ENCODE data around the gene SPATA3.
"Not testable (repeated sequence)": the region's sequence is repeated elsewhere in the genome, so short reads cannot be mapped to it uniquely, and the experiment has no call there.

SPATA3 gene

DNA sequence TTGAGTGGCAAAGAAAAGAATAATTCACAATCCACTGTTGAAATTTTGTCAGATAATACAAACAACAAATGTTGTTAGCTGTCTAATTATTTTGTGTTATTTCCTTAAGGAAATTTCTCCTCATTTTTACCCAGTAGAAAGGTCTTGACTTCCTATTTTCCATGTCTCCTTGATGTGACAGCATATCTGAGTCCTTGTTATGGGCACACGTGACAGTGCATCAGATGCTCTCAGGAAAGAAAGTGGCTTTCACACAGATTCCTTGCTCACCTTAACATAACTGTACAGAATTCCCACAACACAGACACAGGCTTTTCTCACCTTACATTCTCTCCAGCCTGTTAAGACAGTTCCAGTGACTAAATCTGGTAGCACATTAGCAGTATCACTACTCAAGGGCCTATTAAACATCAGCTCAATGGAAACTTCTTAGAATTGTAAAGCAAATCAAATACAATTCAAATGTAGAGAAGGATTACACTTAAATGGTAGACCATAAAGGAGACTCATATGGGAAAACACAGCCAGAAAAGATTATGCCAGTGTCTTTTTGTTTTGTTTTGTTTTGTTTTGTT is 40.7 kb upstream of the SPATA3 start:
- Histone ChIP-seq H3K9ac (ENCODE audit: low read depth, low read length) (no peak overlapping the region), H3K4me3 (ENCODE audit: low read depth, low read length) (no peak overlapping the region)

DNA sequence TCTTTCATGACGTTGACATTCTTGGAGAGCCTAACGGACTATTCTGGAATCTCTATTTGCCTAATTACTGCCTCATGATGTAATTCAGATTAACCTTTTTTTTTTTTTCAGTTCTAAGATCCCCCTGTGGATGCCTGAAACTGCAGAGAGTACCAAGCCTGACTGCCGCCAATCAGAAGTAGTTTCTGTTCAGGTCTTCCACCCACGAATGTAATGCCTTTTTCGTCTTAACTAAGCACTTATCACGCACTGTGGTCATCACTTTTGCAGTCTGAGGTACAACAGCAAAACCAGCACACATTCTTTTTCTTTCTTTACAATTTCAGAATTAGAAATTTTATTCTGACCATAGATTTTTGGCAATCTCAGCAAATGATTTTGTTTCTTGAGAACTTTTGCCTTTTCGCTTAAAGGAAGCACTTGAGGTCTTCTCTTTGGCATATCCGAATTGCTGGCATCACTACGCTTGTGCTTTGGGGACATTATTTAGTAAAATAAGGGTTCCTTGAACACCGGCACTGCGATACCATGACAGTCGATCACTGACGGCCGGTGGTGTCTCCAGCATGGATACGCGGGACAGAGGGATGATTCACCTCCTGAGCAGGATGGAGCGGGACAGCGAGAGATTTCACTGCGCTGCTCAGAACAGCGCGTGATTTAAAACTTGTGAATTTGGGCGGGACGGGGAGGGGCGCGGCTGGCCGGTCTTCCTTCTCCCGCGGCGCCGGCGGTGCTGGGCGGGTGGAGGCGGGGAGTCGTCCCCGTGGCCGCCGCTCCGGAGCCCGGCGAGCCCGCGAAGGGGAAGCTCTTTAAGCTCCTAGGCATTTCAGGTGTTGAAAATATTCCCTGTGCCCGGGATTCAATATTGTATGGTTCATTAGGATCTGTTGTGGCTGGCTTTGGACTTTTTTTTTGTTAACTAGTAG is 38.8 kb upstream of the SPATA3 start:
- H3K9ac ChIP-seq (ENCODE audit: low read depth, low read length): peak overlapping the region; percentile 28
- peaks cover 13% of the 10 kb centered on the region; the same call in 1 of the 2 replicates for H3K4me1 ChIP-seq (ENCODE audit: control insufficient read depth, insufficient read depth, low read length)
- peak overlapping the region; percentile 59 for H3K4me3 ChIP-seq (ENCODE audit: low read depth, low read length)
- no peaks in the 10 kb centered on the region for H3K36me3 ChIP-seq (ENCODE audit: control insufficient read depth, insufficient read depth, low read length)
- H3K27me3 ChIP-seq (ENCODE audit: control insufficient read depth, insufficient read depth, low read length): peaks cover 18% of the 10 kb centered on the region
- no peak overlapping the region for H3K27ac ChIP-seq (ENCODE audit: low read depth, low read length)
- H3K9me3 ChIP-seq (ENCODE audit: control insufficient read depth, insufficient read depth, low read length): no peaks in the 10 kb centered on the region

More for the DNA sequence above, 40.7 kb upstream of the SPATA3 start:
- Histone ChIP-seq H3K27ac (ENCODE audit: low read depth, low read length) (no peak overlapping the region), H3K4me1 (ENCODE audit: control insufficient read depth, insufficient read depth, low read length) (peaks cover 13% of the 10 kb centered on the region; the same call in 1 of the 2 replicates), H3K36me3 (ENCODE audit: control insufficient read depth, insufficient read depth, low read length) (no peaks in the 10 kb centered on the region), H3K9me3 (ENCODE audit: control insufficient read depth, insufficient read depth, low read length) (no peaks in the 10 kb centered on the region), H3K27me3 (ENCODE audit: control insufficient read depth, insufficient read depth, low read length) (peaks cover 18% of the 10 kb centered on the region)

DNA sequence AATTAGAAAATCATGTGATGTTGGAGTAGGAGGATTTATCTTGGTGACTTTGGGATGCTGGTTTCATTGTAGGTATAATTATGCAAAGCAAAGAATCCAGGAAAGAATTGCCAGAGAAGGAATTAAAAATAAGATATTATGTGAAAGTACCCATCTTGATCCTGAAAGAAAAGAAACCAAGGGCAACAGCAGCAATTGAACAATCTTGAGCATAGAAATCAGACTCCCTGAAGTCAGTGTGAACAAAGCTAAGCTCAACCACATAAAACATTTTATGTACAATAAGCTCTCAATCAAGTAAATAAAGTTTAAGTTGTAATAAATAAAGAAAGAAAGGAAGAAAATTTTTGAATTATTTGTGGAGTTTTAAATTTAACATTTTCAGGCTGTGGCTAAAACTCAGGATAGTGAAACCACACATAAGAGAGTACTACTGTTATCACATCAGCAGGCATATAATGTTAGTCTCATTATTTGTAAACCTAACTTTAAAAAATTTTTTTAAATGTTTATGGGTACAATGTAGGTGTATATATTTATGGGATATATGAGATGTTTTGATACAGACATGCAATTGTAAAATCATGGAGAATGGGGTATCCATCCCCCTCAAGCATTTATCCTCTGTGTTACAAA is 38.0 kb upstream of the SPATA3 start:
- no peak overlapping the region for H3K27ac ChIP-seq (ENCODE audit: low read depth, low read length)
- H3K4me1 ChIP-seq (ENCODE audit: control insufficient read depth, insufficient read depth, low read length): peaks cover 13% of the 10 kb centered on the region; the same call in 1 of the 2 replicates
- H3K9me3 ChIP-seq (ENCODE audit: control insufficient read depth, insufficient read depth, low read length): no peaks in the 10 kb centered on the region
- H3K27me3 ChIP-seq (ENCODE audit: control insufficient read depth, insufficient read depth, low read length): peaks cover 18% of the 10 kb centered on the region
- peak overlapping the region; percentile 59 for H3K4me3 ChIP-seq (ENCODE audit: low read depth, low read length)
- H3K9ac ChIP-seq (ENCODE audit: low read depth, low read length): no peak overlapping the region; the same call in 1 of the 2 replicates
- H3K36me3 ChIP-seq (ENCODE audit: control insufficient read depth, insufficient read depth, low read length): no peaks in the 10 kb centered on the region

DNA sequence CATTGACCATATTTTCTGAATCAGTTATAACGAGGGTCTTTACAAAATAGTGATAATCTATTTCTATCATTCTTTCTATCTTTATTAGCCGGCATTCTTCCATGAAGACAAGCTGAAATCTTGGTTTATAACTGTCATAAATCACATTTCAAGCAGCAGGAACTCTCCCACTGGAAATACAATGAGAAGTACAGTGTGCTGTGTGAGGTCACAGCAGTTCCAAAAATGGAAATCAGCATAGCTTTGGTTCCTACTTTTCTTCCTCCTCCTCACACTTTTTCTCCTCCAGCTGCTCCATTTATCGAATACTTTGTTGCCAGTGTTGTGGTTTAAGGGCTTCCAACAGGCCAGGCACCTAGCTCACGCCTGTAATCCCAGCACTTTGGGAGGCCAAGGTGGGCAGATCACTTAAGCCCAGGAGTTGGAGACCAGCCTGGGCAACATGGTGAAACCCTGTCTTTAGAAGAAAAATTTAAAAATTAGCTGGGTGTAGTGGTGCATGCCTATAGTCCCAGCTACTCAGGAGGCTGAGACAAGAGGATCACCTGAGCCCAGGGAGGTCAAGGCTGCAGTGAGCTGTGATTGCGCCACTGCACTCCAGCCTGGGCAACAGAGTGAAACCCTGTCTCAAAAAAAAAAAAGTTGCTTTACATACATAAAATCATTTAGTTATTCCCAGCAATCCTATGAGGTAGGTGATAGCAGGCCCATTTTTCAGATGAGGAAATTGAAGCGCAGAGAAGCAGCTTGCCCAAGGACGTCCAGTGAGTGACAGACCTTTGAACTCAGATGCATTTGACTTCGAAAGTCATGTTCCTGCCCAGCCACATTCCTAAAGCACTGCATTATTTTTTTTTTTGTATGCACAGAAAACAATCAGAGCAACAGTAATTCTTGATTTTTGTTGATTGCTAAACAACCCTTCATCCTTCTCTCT is 36.8 kb upstream of the SPATA3 start:
- no peaks in the 10 kb centered on the region for H3K9me3 ChIP-seq (ENCODE audit: control insufficient read depth, insufficient read depth, low read length)
- H3K27ac ChIP-seq (ENCODE audit: low read depth, low read length): no peak overlapping the region
- no peak overlapping the region for H3K4me3 ChIP-seq (ENCODE audit: low read depth, low read length)
- H3K9ac ChIP-seq (ENCODE audit: low read depth, low read length): no peak overlapping the region
- H3K27me3 ChIP-seq (ENCODE audit: control insufficient read depth, insufficient read depth, low read length): peaks cover 18% of the 10 kb centered on the region
- peaks cover 13% of the 10 kb centered on the region; the same call in 1 of the 2 replicates for H3K4me1 ChIP-seq (ENCODE audit: control insufficient read depth, insufficient read depth, low read length)
- no peaks in the 10 kb centered on the region for H3K36me3 ChIP-seq (ENCODE audit: control insufficient read depth, insufficient read depth, low read length)

DNA sequence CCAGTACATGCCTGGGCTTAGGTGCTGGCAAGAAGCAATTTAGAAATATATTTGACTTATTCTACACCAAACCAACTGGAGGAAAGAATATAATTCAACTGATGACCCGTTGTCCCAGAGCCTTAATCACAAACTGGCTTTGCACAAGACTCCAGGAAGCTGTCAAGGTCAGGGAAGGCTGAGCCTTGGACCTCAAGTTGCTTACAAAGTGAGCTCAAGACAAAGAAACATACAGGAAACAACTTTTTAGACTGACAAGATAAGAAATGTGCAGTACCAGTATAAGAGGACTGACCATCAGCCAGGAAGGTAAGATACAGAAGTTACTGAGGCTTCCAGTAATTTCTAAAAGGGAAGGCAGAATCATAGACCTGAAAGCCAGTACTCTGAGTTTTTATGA is 35.9 kb upstream of the SPATA3 start:
- no peak overlapping the region for H3K4me3 ChIP-seq (ENCODE audit: low read depth, low read length)
- peaks cover 12% of the 10 kb centered on the region; the same call in 1 of the 2 replicates for H3K4me1 ChIP-seq (ENCODE audit: control insufficient read depth, insufficient read depth, low read length)
- no peaks in the 10 kb centered on the region for H3K36me3 ChIP-seq (ENCODE audit: control insufficient read depth, insufficient read depth, low read length)
- no peaks in the 10 kb centered on the region for H3K9me3 ChIP-seq (ENCODE audit: control insufficient read depth, insufficient read depth, low read length)
- no peak overlapping the region for H3K9ac ChIP-seq (ENCODE audit: low read depth, low read length)
- H3K27me3 ChIP-seq (ENCODE audit: control insufficient read depth, insufficient read depth, low read length): peaks cover 18% of the 10 kb centered on the region
- no peak overlapping the region for H3K27ac ChIP-seq (ENCODE audit: low read depth, low read length)

DNA sequence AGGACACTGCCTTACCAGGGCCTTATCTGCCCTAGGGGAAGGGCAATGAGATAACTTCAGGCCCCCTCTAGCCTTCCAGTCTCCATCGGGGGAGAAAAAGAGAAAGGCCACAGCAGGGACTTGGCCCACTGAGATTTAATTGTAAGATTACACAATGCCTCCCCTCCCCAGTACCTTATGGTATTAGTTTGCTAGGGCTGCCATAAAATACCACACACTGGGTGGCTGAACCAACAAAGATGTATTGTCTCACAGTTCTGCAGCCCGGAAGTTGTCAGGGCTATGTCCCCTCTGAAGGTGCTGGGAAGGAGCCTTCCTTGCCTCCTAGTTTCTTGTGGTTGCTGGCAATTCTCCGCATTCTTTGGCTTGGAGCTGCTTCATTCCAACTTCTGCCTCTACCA is 34.8 kb upstream of the SPATA3 start:
- H3K9ac ChIP-seq (ENCODE audit: low read depth, low read length): no peak overlapping the region
- no peak overlapping the region for H3K4me3 ChIP-seq (ENCODE audit: low read depth, low read length)
- H3K27me3 ChIP-seq (ENCODE audit: control insufficient read depth, insufficient read depth, low read length): peaks cover 18% of the 10 kb centered on the region
- H3K4me1 ChIP-seq (ENCODE audit: control insufficient read depth, insufficient read depth, low read length): peaks cover 7% of the 10 kb centered on the region; the same call in 1 of the 2 replicates
- H3K36me3 ChIP-seq (ENCODE audit: control insufficient read depth, insufficient read depth, low read length): no peaks in the 10 kb centered on the region
- peak overlapping the region; percentile 14 for H3K27ac ChIP-seq (ENCODE audit: low read depth, low read length)
- H3K9me3 ChIP-seq (ENCODE audit: control insufficient read depth, insufficient read depth, low read length): no peaks in the 10 kb centered on the region

DNA sequence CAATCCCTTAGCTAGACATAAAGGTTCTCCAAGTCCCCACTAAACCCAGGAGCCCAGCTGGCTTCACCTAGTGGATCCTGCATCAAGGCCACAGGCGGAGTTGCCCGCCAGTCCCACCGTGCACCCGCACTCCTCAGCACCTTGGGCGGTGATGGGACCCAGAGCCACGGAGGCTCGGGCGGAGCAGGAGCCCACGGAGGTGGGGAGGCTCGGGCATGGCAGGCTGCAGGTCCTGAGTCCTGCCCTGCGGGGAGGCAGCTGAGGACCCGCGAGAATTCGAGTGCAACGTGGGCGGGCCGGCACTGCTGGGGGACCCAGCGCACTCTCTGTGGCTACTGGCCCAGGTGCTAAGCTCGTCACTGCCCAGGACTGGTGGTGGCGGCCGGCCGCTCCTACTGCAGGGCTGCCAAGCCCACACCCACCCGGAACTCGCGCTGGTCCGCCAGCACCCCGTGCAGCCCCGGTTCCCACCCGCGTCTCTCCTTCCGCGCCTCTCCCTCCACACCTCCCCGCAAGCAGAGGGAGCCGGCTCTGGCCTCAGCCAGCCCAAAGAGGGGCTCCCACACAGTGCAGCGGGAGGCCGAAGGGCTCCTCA is 31.7 kb upstream of the SPATA3 start:
- Histone ChIP-seq H3K4me3 (ENCODE audit: low read depth, low read length) (no peak overlapping the region), H3K9ac (ENCODE audit: low read depth, low read length) (no peak overlapping the region), H3K4me1 (ENCODE audit: control insufficient read depth, insufficient read depth, low read length) (no peaks in the 10 kb centered on the region), H3K36me3 (ENCODE audit: control insufficient read depth, insufficient read depth, low read length) (no peaks in the 10 kb centered on the region), H3K9me3 (ENCODE audit: control insufficient read depth, insufficient read depth, low read length) (no peaks in the 10 kb centered on the region), H3K27ac (ENCODE audit: low read depth, low read length) (no peak overlapping the region), H3K27me3 (ENCODE audit: control insufficient read depth, insufficient read depth, low read length) (no peaks in the 10 kb centered on the region)

DNA sequence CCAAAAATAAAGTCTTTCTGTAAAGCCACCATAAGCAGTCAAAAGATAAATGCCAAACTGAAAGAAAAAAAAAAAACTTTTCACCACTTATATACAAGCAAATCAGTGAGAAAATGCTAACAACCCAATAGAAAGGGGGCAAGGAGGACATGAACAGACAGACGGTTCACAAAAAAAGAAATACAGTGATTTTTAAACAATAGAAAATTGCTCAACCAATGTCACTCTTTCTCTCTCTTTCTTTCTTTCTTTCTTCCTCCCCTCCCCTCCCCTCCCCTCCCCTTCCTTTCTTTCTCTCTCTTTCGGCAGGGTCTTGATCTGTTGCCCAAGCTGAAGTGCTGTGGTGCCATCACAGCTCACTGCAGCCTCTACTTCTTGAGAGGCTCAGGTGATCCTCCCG is 28.8 kb upstream of the SPATA3 start:
- H3K4me1 ChIP-seq (ENCODE audit: control insufficient read depth, insufficient read depth, low read length): no peaks in the 10 kb centered on the region
- no peaks in the 10 kb centered on the region for H3K9me3 ChIP-seq (ENCODE audit: control insufficient read depth, insufficient read depth, low read length)
- H3K36me3 ChIP-seq (ENCODE audit: control insufficient read depth, insufficient read depth, low read length): no peaks in the 10 kb centered on the region

DNA sequence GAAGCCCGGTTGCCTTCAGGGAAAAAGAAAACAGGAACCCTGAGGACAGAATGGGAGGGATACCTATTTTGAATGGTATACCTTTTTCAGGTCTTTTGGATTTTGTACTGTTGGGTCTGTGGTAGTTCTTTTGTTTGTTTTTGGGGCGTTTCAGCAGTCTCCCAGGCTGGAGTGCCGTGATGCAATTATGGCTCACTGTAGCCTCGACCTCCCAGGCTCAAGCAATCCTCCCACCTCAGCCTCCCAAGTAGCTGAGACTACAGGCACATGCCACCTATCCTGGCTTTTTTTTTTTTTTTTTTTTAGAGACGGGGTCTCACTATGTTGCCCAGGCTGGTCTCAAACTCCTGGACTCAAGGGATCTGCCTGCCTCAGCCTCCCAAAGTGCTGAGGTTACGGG is 27.6 kb upstream of the SPATA3 start:
- not testable (repeated sequence) for H3K4me3 ChIP-seq (ENCODE audit: low read depth, low read length); H3K9ac ChIP-seq (ENCODE audit: low read depth, low read length); H3K27ac ChIP-seq (ENCODE audit: low read depth, low read length); H3K27me3 ChIP-seq (ENCODE audit: control insufficient read depth, insufficient read depth, low read length); H3K4me1 ChIP-seq (ENCODE audit: control insufficient read depth, insufficient read depth, low read length); H3K36me3 ChIP-seq (ENCODE audit: control insufficient read depth, insufficient read depth, low read length); H3K9me3 ChIP-seq (ENCODE audit: control insufficient read depth, insufficient read depth, low read length)

More for the DNA sequence above, 28.8 kb upstream of the SPATA3 start:
- Histone ChIP-seq H3K9ac (ENCODE audit: low read depth, low read length) (no peak overlapping the region), H3K4me3 (ENCODE audit: low read depth, low read length) (no peak overlapping the region), H3K27me3 (ENCODE audit: control insufficient read depth, insufficient read depth, low read length) (no peaks in the 10 kb centered on the region), H3K27ac (ENCODE audit: low read depth, low read length) (no peak overlapping the region)

Data from HUES48 (cell line).